Esophagus squamous epithelium (tissue), 4 donors: ENCODE results near the gene USP17L12.
"Not testable (repeated sequence)": the region's sequence is repeated elsewhere in the genome, so short reads cannot be mapped to it uniquely, and the experiment has no call there.

Experiments
- CTCF ChIP-seq, 6 experiments: fragments of 450-650 bp in 4 of 6; fragments of 200-600 bp in 2 of 6; sonication (generic) in 2 of 6; IDR thresholded peaks; one replicate each; pipeline ENCODE4 v1.5.1; 2016 to 2019; ENCODE audit warnings: antibody characterized with exemption in 6 of 6, mild to moderate bottlenecking in 4 of 6, moderate library complexity in 4 of 6
- POLR2A ChIP-seq, 4 donors: fragments of 450-650 bp; IDR thresholded peaks; one replicate each; pipeline ENCODE4 v1.6.1; 2017; ENCODE audit warnings: antibody characterized with exemption in 4 of 4, mild to moderate bottlenecking in 4 of 4, moderate library complexity in 3 of 4

GRCh38 chr4:9243579-9243978 lies 23.6 kb downstream of the USP17L12 start, which contains the start of gene USP17L17:
- not testable (repeated sequence) for TF ChIP-seq POLR2A, CTCF (IDR thresholded peaks at IDR 0.05)
